Lung microvascular endothelial cell (primary cell): ENCODE measurements around the gene CHCHD1. TPM values are rescaled to one million over a fixed set of nuclear protein-coding genes. Genes with fewer than 3 reads are reported as not detected.

Experiments used
- total RNA-seq: library from RNA; depleted of rRNA; stranded (reverse); fragments of >200 nt; gene quantifications from 2 replicates; pipeline ENCODE4 v1.2.1, GENCODE V29; 2014

Gene CHCHD1
- total RNA-seq, 1 donor from 2014 or later: 28.6 TPM

Other genes with a start within 250 kb of the CHCHD1 start
- 3.4 and 7.2 TPM in 2 replicates for gene USP54, start 190.7 kb upstream of the CHCHD1 start, total RNA-seq
- not detected in 2 replicates for gene MYOZ1, start 140.6 kb upstream of the CHCHD1 start, total RNA-seq
- gene SYNPO2L, start 126.0 kb upstream of the CHCHD1 start, total RNA-seq: not detected in 2 replicates
- gene AGAP5, start 83.9 kb upstream of the CHCHD1 start, total RNA-seq: 0.87 and 1.8 TPM in 2 replicates
- gene SEC24C, start 37.7 kb upstream of the CHCHD1 start, total RNA-seq: 46.9 and 52.8 TPM in 2 replicates
- gene ZSWIM8, start 3.6 kb downstream of the CHCHD1 start, total RNA-seq: 31.4 and 55.8 TPM in 2 replicates
- gene NDST2, start 29.6 kb downstream of the CHCHD1 start, total RNA-seq: 5.4 and 6.5 TPM in 2 replicates
- 16.7 and 19.0 TPM in 2 replicates for gene CAMK2G, start 92.5 kb downstream of the CHCHD1 start, total RNA-seq
- gene PLAU, start 129.1 kb downstream of the CHCHD1 start, total RNA-seq: 1.6 and 12.4 TPM in 2 replicates
- 41.7 and 53.0 TPM in 2 replicates for gene VCL, start 216.1 kb downstream of the CHCHD1 start, total RNA-seq